GM12878 (cell line): Measurements from ENCODE around the gene PRPF4. TPM values are rescaled to one million over a fixed set of nuclear protein-coding genes. Genes with fewer than 3 reads are reported as not detected.

Experiments used
- ATAC-seq: fragments of 200-7000 bp; cut with Tn5 transposase; 3 replicates; pipeline ENCODE4 v1.9.1; 2020; ENCODE audit warnings: mild to moderate bottlenecking, moderate library complexity
- BruUV-seq: library from RNA; stranded (reverse); fragments of 400-500 nt; replicated peaks from 2 replicates; lab custom pipeline; 2021; lab: Mats Ljungman, UMichigan
- CTCF ChIA-PET: fragments of 300-600 bp; sonication (Branson Sonifier 250); formaldehyde crosslinking; extraction: SDS; loops from one replicate; lab custom pipeline; 2021; ENCODE audit warnings: inconsistent platforms; lab: Yijun Ruan, JAX
- POLR2A ChIA-PET: fragments of 350-600 bp; formaldehyde crosslinking; extraction: SDS; loops from one replicate; lab custom pipeline; 2021; ENCODE audit warnings: inconsistent platforms; lab: Charles Lee
- RAD21 ChIA-PET: fragments of 300-600 bp; sonication (Branson Sonifier 250); formaldehyde crosslinking; loops from one replicate; lab custom pipeline; 2023; ENCODE audit warnings: antibody characterized with exemption; ENCODE audit not compliant: unreplicated experiment; lab: Charles Lee
- SMC1A ChIA-PET: fragments of 300-600 bp; sonication (Branson Sonifier 250); formaldehyde crosslinking; loops from one replicate; lab custom pipeline; 2023; ENCODE audit not compliant: unreplicated experiment, uncharacterized antibody; lab: Charles Lee
- DNase-seq: peaks from one replicate; pipeline ENCODE4 v3.0.0-alpha.2; 2011; ENCODE audit warnings: low read depth, low spot score
- FAIRE-seq: peaks from 3 replicates; lab custom pipeline; 2011; peaks lifted over from hg19 to GRCh38; lab: Jason Lieb, UNC
- H2AFZ ChIP-seq: 2 replicates; pipeline ENCODE4 v1.6.0; 2011; ENCODE audit warnings: low read depth, low read length, control low read depth; ENCODE audit not compliant: control insufficient read depth
- H3K27ac ChIP-seq: 2 replicates; pipeline ENCODE4 v1.5.1; 2011; ENCODE audit warnings: control low read depth; ENCODE audit not compliant: control insufficient read depth, insufficient read depth
- H3K27me3 ChIP-seq, 2 experiments: replicated peaks in 1 of 2; 2 replicates each; pipeline versions ENCODE4 v1.6.0 to v1.6.1; 2011; ENCODE audit warnings: low read length in 1 of 2; ENCODE audit not compliant: control insufficient read depth in 2 of 2, insufficient read depth in 2 of 2
- H3K36me3 ChIP-seq, 2 experiments: 2 replicates each; pipeline ENCODE4 v1.5.1; 2011; ENCODE audit warnings: low read length in 1 of 2; ENCODE audit not compliant: control insufficient read depth in 2 of 2, insufficient read depth in 2 of 2
- H3K4me1 ChIP-seq: 2 replicates; pipeline ENCODE4 v1.6.1; 2011; ENCODE audit warnings: mild to moderate bottlenecking, low read length, moderate library complexity, mixed read lengths; ENCODE audit not compliant: control insufficient read depth, insufficient read depth
- H3K4me2 ChIP-seq: 2 replicates; pipeline ENCODE4 v1.6.0; 2011; ENCODE audit warnings: control low read depth; ENCODE audit not compliant: control insufficient read depth, insufficient read depth
- H3K4me3 ChIP-seq: fragments of 200-600 bp; sonication (generic); 2 replicates; pipeline ENCODE4 v1.5.1; 2016
- H3K79me2 ChIP-seq: 2 replicates; pipeline ENCODE4 v1.6.0; 2011; ENCODE audit warnings: low read length; ENCODE audit not compliant: control insufficient read depth, insufficient read depth
- H3K9ac ChIP-seq: 2 replicates; pipeline ENCODE4 v1.8.0; 2011; ENCODE audit warnings: low read length, control low read depth, mixed read lengths; ENCODE audit not compliant: control insufficient read depth, insufficient read depth
- H3K9me3 ChIP-seq: replicated peaks from 3 replicates; pipeline ENCODE4 v1.5.1; 2011; ENCODE audit warnings: mild to moderate bottlenecking, low read length; ENCODE audit not compliant: control insufficient read depth, insufficient read depth
- H4K20me1 ChIP-seq: 2 replicates; pipeline ENCODE4 v1.6.0; 2011; ENCODE audit not compliant: control insufficient read depth, insufficient read depth
- RELB ChIP-seq: fragments of 450-650 bp; IDR thresholded peaks from 2 replicates; pipeline ENCODE4 v1.6.1; 2017; ENCODE audit warnings: low read depth, mild to moderate bottlenecking, moderate library complexity
- WGBS: methylation state at CpG from one replicate; pipeline ENCODE4 v1.1.6; 2016; ENCODE audit warnings: low lambda C conversion rate; ENCODE audit not compliant: insufficient replicate concordance, insufficient coverage; ENCODE audit errors: missing lambda C conversion rate; 5-methylcytosine and 5-hydroxymethylcytosine counted together
- in situ Hi-C: fragments of 300-500 bp; cut with MboI; formaldehyde crosslinking; loops from 9 replicates; pipeline ENCODE4 v1.14.3; 2018; ENCODE audit warnings: mixed read lengths
- intact Hi-C: fragments of 100-400 bp; cut with micrococcal nuclease; formaldehyde crosslinking; loops from one replicate; pipeline ENCODE4 v1.14.2; 2022; ENCODE audit not compliant: unreplicated experiment
- polyA plus RNA-seq, 11 experiments: library from polyadenylated mRNA; depleted of rRNA in 4 of 11; unstranded in 6 of 11; stranded (reverse) in 5 of 11; fragments of >200 nt; fragmentation: Nextera tagmentation in 4 of 11; fragmentation: Illumina TruSeq in 1 of 11; extraction: Ambion mirVana in 4 of 11; extraction: Trizol in 1 of 11; gene quantifications; 1 replicate in 1 of 11; 2 replicates in 10 of 11; pipeline versions ENCODE4 v1.2.1 to v1.2.3, GENCODE V29; 2011 to 2016; ENCODE audit warnings: inconsistent platforms in 2 of 11, missing spikeins in 2 of 11, low read depth in 1 of 11
- total RNA-seq, 4 experiments: library from RNA; depleted of rRNA in 3 of 4; stranded (reverse); fragments of >200 nt in 3 of 4; fragmentation: Illumina TruSeq in 1 of 4; extraction: Trizol in 1 of 4; gene quantifications; 2 replicates each; pipeline versions ENCODE4 v1.2.1 to v1.2.3, GENCODE V29; 2013 to 2021
- TF ChIP-seq, protein P1 (sequence below): IDR thresholded peaks from 2 replicates; pipeline ENCODE4 v1.6.1; 2011; ENCODE audit warnings: borderline replicate concordance, low read depth, mild to moderate bottlenecking, moderate library complexity, low read length; ENCODE audit not compliant: insufficient read depth, poor library complexity, severe bottlenecking

PRPF4 gene
- total and polyA plus RNA-seq, 10 of the 15 experiments (the other 5 are each of a cell fraction or from before 2014, with no cell fraction given), result 23.0 to 48.1 (median 39.2) TPM

DNA sequence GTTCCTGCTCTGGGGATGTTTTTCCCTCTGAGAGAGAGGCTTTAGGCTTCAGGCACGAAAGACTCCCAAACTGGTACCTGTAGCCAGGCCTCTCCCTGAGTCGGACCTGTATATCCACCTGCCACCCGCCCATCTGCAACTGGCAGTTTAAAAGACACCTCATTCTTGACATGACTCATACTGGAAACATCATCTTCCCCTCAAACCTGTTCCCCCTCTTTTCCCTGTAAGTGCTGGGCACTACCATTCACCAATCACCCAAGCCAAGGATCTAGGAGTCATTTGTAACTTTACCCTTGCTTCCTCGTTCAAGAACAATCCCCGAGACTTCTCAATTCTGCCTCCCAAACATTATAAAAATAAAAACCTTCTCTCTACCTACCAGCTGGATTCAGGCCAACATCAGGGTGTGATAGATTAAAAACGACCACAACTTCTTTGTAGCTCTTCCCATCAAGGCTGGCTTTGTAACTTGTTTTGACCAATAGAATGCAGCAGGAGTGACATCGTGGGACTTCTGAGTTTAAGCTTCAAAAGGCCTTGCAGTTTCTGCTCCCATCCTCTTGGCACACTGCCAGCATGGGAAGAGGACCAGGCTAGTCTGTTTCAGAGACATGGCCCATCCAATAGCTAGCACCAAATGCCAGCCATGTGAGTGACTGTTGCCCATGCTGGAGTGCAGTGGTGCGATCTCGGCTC lies 66.4 kb downstream of the PRPF4 start:
- ATAC-seq (no peak), FAIRE-seq (no peak), DNase-seq (no peak)
- Histone ChIP-seq H3K9me3 (no peaks in the 10 kb centered on the region), H4K20me1 (no peaks in the 10 kb centered on the region), H3K36me3 (no peaks in the 10 kb centered on the region), H3K27ac (no peak overlapping the region), H3K4me2 (no peak overlapping the region), H3K4me3 (no peak overlapping the region), H2AFZ (peak overlapping the region; percentile 51), H3K79me2 (no peaks in the 10 kb centered on the region), H3K4me1 (no peaks in the 10 kb centered on the region), H3K9ac (no peak overlapping the region), H3K27me3 (no peaks in the 10 kb centered on the region)
- POLR2A ChIA-PET, result interaction anchor here (2.5 kb wide), 1 partner anchor 67 kb away, joined by 7 read pairs; the partner anchor contains the start of genes CDC26 and PRPF4
- TF ChIP-seq RELB, result no peak
- TF ChIP-seq, protein P1, sequence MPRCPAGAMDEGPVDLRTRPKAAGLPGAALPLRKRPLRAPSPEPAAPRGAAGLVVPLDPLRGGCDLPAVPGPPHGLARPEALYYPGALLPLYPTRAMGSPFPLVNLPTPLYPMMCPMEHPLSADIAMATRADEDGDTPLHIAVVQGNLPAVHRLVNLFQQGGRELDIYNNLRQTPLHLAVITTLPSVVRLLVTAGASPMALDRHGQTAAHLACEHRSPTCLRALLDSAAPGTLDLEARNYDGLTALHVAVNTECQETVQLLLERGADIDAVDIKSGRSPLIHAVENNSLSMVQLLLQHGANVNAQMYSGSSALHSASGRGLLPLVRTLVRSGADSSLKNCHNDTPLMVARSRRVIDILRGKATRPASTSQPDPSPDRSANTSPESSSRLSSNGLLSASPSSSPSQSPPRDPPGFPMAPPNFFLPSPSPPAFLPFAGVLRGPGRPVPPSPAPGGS, result peak; percentile 38
- RAD21 ChIA-PET, result no interaction called here
- intact Hi-C loops (loop anchor here (2.0 to 5.0 kb wide), 2 partner anchors 59 to 65 kb away; partner anchors contain the start of genes ALAD, CDC26 and PRPF4), in situ Hi-C loops (no loop called here)
- BruUV-seq, result no TSS peak
- SMC1A ChIA-PET, result interaction anchor here (0.8 kb wide), 1 partner anchor 9 kb away, joined by 4 read pairs; no protein-coding TSS in a partner anchor
- CTCF ChIA-PET, result interaction anchor here (1.2 to 3.5 kb wide), 2 partner anchors 9 to 60 kb away, joined by 3 to 26 read pairs; partner anchors contain the start of gene ALAD
- WGBS, result 52% methylated on average over 9 of the region's 9 CpGs

Other genes with a start within 250 kb of the PRPF4 start
Only the 7 nearest of the 13 such genes appear.
- gene FKBP15, start 54.4 kb upstream of the PRPF4 start, total RNA-seq (2014; rRNA removed), result 21.7 and 22.8 TPM in 2 replicates
- gene FKBP15, start 54.4 kb upstream of the PRPF4 start, total RNA-seq (2014; rRNA removed; fragmentation: Illumina TruSeq; extraction: Trizol), result 20.1 and 20.4 TPM in 2 replicates
- 22.1 and 26.6 TPM in 2 replicates for gene FKBP15, start 54.4 kb upstream of the PRPF4 start, total RNA-seq (2021)
- gene FKBP15, start 54.4 kb upstream of the PRPF4 start, polyA plus RNA-seq (2011; rRNA removed), result 43.0 and 53.4 TPM in 2 replicates
- 25.6 and 26.7 TPM in 2 replicates for gene FKBP15, start 54.4 kb upstream of the PRPF4 start, polyA plus RNA-seq (2014; fragmentation: Illumina TruSeq; extraction: Trizol)
- gene FKBP15, start 54.4 kb upstream of the PRPF4 start, polyA plus RNA-seq (2014; fragmentation: Nextera tagmentation; extraction: Ambion mirVana), result 1 to 10 TPM; 5.0 to 8.2 TPM
- gene FKBP15, start 54.4 kb upstream of the PRPF4 start, polyA plus RNA-seq (2014; rRNA removed), result 18.8 and 20.5 TPM in 2 replicates
- gene FKBP15, start 54.4 kb upstream of the PRPF4 start, polyA plus RNA-seq (2016; fragmentation: Nextera tagmentation; extraction: Ambion mirVana), result 10 to 100 TPM; 21.1 to 21.3 TPM
- 8.9 and 9.4 TPM in 2 replicates for gene SLC31A1, start 54.1 kb upstream of the PRPF4 start, total RNA-seq (2014; rRNA removed)
- gene SLC31A1, start 54.1 kb upstream of the PRPF4 start, total RNA-seq (2014; rRNA removed; fragmentation: Illumina TruSeq; extraction: Trizol), result 12.4 and 12.6 TPM in 2 replicates
- 11.5 and 12.0 TPM in 2 replicates for gene SLC31A1, start 54.1 kb upstream of the PRPF4 start, total RNA-seq (2021)
- gene SLC31A1, start 54.1 kb upstream of the PRPF4 start, polyA plus RNA-seq (2011; rRNA removed), result 16.2 and 17.6 TPM in 2 replicates
- 16.0 and 18.4 TPM in 2 replicates for gene SLC31A1, start 54.1 kb upstream of the PRPF4 start, polyA plus RNA-seq (2014; fragmentation: Illumina TruSeq; extraction: Trizol)
- gene SLC31A1, start 54.1 kb upstream of the PRPF4 start, polyA plus RNA-seq (2014; fragmentation: Nextera tagmentation; extraction: Ambion mirVana), result 10 to 100 TPM in 1 of 2 experiments, 1 to 10 TPM in 1; 7.3 to 10.0 TPM
- 10.0 and 10.7 TPM in 2 replicates for gene SLC31A1, start 54.1 kb upstream of the PRPF4 start, polyA plus RNA-seq (2014; rRNA removed)
- 10 to 100 TPM in 1 of 2 experiments, 1 to 10 TPM in 1; 9.4 to 11.0 TPM for gene SLC31A1, start 54.1 kb upstream of the PRPF4 start, polyA plus RNA-seq (2016; fragmentation: Nextera tagmentation; extraction: Ambion mirVana)
- 32.1 and 33.7 TPM in 2 replicates for gene CDC26, start 86 bp upstream of the PRPF4 start, total RNA-seq (2014; rRNA removed)
- gene CDC26, start 86 bp upstream of the PRPF4 start, total RNA-seq (2014; rRNA removed; fragmentation: Illumina TruSeq; extraction: Trizol), result 55.1 and 56.9 TPM in 2 replicates
- gene CDC26, start 86 bp upstream of the PRPF4 start, total RNA-seq (2021), result 28.2 and 28.9 TPM in 2 replicates
- 46.2 and 60.9 TPM in 2 replicates for gene CDC26, start 86 bp upstream of the PRPF4 start, polyA plus RNA-seq (2011; rRNA removed)
- 66.1 and 81.1 TPM in 2 replicates for gene CDC26, start 86 bp upstream of the PRPF4 start, polyA plus RNA-seq (2014; fragmentation: Illumina TruSeq; extraction: Trizol)
- 100 to 1,000 TPM; 140 to 156 TPM for gene CDC26, start 86 bp upstream of the PRPF4 start, polyA plus RNA-seq (2014; fragmentation: Nextera tagmentation; extraction: Ambion mirVana)
- gene CDC26, start 86 bp upstream of the PRPF4 start, polyA plus RNA-seq (2014; rRNA removed), result 33.2 and 44.8 TPM in 2 replicates
- gene CDC26, start 86 bp upstream of the PRPF4 start, polyA plus RNA-seq (2016; fragmentation: Nextera tagmentation; extraction: Ambion mirVana), result 100 to 1,000 TPM in 1 of 2 experiments, 10 to 100 TPM in 1; 97.4 to 102 TPM
- gene RNF183, start 27.7 kb downstream of the PRPF4 start, total RNA-seq (2014; rRNA removed), result 0.05 and 0.06 TPM in 2 replicates
- gene RNF183, start 27.7 kb downstream of the PRPF4 start, total RNA-seq (2014; rRNA removed; fragmentation: Illumina TruSeq; extraction: Trizol), result not detected in 2 replicates
- not detected in 2 replicates for gene RNF183, start 27.7 kb downstream of the PRPF4 start, total RNA-seq (2021)
- 0.26 and 0.75 TPM in 2 replicates for gene RNF183, start 27.7 kb downstream of the PRPF4 start, polyA plus RNA-seq (2011; rRNA removed)
- 0.03 TPM in 1 of 2 replicates, not detected in the other for gene RNF183, start 27.7 kb downstream of the PRPF4 start, polyA plus RNA-seq (2014; fragmentation: Illumina TruSeq; extraction: Trizol)
- gene RNF183, start 27.7 kb downstream of the PRPF4 start, polyA plus RNA-seq (2014; fragmentation: Nextera tagmentation; extraction: Ambion mirVana), result not detected
- 0.08 TPM in 1 of 2 replicates, not detected in the other for gene RNF183, start 27.7 kb downstream of the PRPF4 start, polyA plus RNA-seq (2014; rRNA removed)
- not detected for gene RNF183, start 27.7 kb downstream of the PRPF4 start, polyA plus RNA-seq (2016; fragmentation: Nextera tagmentation; extraction: Ambion mirVana)
- 0.40 and 0.65 TPM in 2 replicates for gene WDR31, start 64.6 kb downstream of the PRPF4 start, total RNA-seq (2014; rRNA removed)
- 0.72 and 0.97 TPM in 2 replicates for gene WDR31, start 64.6 kb downstream of the PRPF4 start, total RNA-seq (2014; rRNA removed; fragmentation: Illumina TruSeq; extraction: Trizol)
- 0.97 and 1.1 TPM in 2 replicates for gene WDR31, start 64.6 kb downstream of the PRPF4 start, total RNA-seq (2021)
- 0.41 and 0.45 TPM in 2 replicates for gene WDR31, start 64.6 kb downstream of the PRPF4 start, polyA plus RNA-seq (2011; rRNA removed)
- gene WDR31, start 64.6 kb downstream of the PRPF4 start, polyA plus RNA-seq (2014; fragmentation: Illumina TruSeq; extraction: Trizol), result 1.1 and 1.6 TPM in 2 replicates
- under 1 TPM; 0.26 to 0.29 TPM for gene WDR31, start 64.6 kb downstream of the PRPF4 start, polyA plus RNA-seq (2014; fragmentation: Nextera tagmentation; extraction: Ambion mirVana)
- 0.67 and 0.87 TPM in 2 replicates for gene WDR31, start 64.6 kb downstream of the PRPF4 start, polyA plus RNA-seq (2014; rRNA removed)
- gene WDR31, start 64.6 kb downstream of the PRPF4 start, polyA plus RNA-seq (2016; fragmentation: Nextera tagmentation; extraction: Ambion mirVana), result 1 to 10 TPM; 1.1 to 1.7 TPM
- 6.3 and 6.5 TPM in 2 replicates for gene BSPRY, start 73.9 kb downstream of the PRPF4 start, total RNA-seq (2014; rRNA removed)
- gene BSPRY, start 73.9 kb downstream of the PRPF4 start, total RNA-seq (2014; rRNA removed; fragmentation: Illumina TruSeq; extraction: Trizol), result 3.3 and 3.8 TPM in 2 replicates
- 5.6 and 6.0 TPM in 2 replicates for gene BSPRY, start 73.9 kb downstream of the PRPF4 start, total RNA-seq (2021)
- gene BSPRY, start 73.9 kb downstream of the PRPF4 start, polyA plus RNA-seq (2011; rRNA removed), result 0.40 and 0.45 TPM in 2 replicates
- gene BSPRY, start 73.9 kb downstream of the PRPF4 start, polyA plus RNA-seq (2014; fragmentation: Illumina TruSeq; extraction: Trizol), result 2.7 and 4.4 TPM in 2 replicates
- 1 to 10 TPM in 1 of 2 experiments, under 1 TPM in 1; 1.00 to 1.5 TPM for gene BSPRY, start 73.9 kb downstream of the PRPF4 start, polyA plus RNA-seq (2014; fragmentation: Nextera tagmentation; extraction: Ambion mirVana)
- gene BSPRY, start 73.9 kb downstream of the PRPF4 start, polyA plus RNA-seq (2014; rRNA removed), result 6.1 and 6.3 TPM in 2 replicates
- 1 to 10 TPM; 4.0 to 4.1 TPM for gene BSPRY, start 73.9 kb downstream of the PRPF4 start, polyA plus RNA-seq (2016; fragmentation: Nextera tagmentation; extraction: Ambion mirVana)
- gene HDHD3, start 101.3 kb downstream of the PRPF4 start, total RNA-seq (2014; rRNA removed), result 25.7 and 25.9 TPM in 2 replicates
- gene HDHD3, start 101.3 kb downstream of the PRPF4 start, total RNA-seq (2014; rRNA removed; fragmentation: Illumina TruSeq; extraction: Trizol), result 12.1 and 12.4 TPM in 2 replicates
- 21.2 and 23.1 TPM in 2 replicates for gene HDHD3, start 101.3 kb downstream of the PRPF4 start, total RNA-seq (2021)
- 9.6 and 16.5 TPM in 2 replicates for gene HDHD3, start 101.3 kb downstream of the PRPF4 start, polyA plus RNA-seq (2011; rRNA removed)
- 4.0 and 11.4 TPM in 2 replicates for gene HDHD3, start 101.3 kb downstream of the PRPF4 start, polyA plus RNA-seq (2014; fragmentation: Illumina TruSeq; extraction: Trizol)
- 1 to 10 TPM; 1.3 to 6.5 TPM for gene HDHD3, start 101.3 kb downstream of the PRPF4 start, polyA plus RNA-seq (2014; fragmentation: Nextera tagmentation; extraction: Ambion mirVana)
- 29.4 and 29.9 TPM in 2 replicates for gene HDHD3, start 101.3 kb downstream of the PRPF4 start, polyA plus RNA-seq (2014; rRNA removed)
- 10 to 100 TPM; 19.2 to 22.6 TPM for gene HDHD3, start 101.3 kb downstream of the PRPF4 start, polyA plus RNA-seq (2016; fragmentation: Nextera tagmentation; extraction: Ambion mirVana)